Parathyroid adenoma (tissue), 2 donors: ENCODE data around the gene OSGIN1.

Source experiments
- H2AFZ ChIP-seq: fragments of 300-600 bp; sonication (generic); one replicate; pipeline ENCODE4 v1.7.0; 2017; ENCODE audit warnings: antibody characterized with exemption, mild to moderate bottlenecking
- H3K27ac ChIP-seq: fragments of 300-600 bp; sonication (generic); one replicate; pipeline ENCODE4 v1.7.0; 2017
- H3K27me3 ChIP-seq: fragments of 300-600 bp; sonication (generic); one replicate; pipeline ENCODE4 v1.7.0; 2017; ENCODE audit warnings: low read length; ENCODE audit not compliant: control insufficient read depth, insufficient read depth
- H3K36me3 ChIP-seq: fragments of 300-600 bp; sonication (generic); one replicate; pipeline ENCODE4 v1.7.0; 2017; ENCODE audit warnings: low read length; ENCODE audit not compliant: control insufficient read depth, insufficient read depth
- H3K4me1 ChIP-seq: fragments of 300-600 bp; sonication (generic); one replicate; pipeline ENCODE4 v1.7.0; 2017; ENCODE audit warnings: control low read depth
- H3K4me2 ChIP-seq: fragments of 300-600 bp; sonication (generic); one replicate; pipeline ENCODE4 v1.7.0; 2017; ENCODE audit warnings: low read length
- H3K4me3 ChIP-seq: fragments of 300-600 bp; sonication (generic); one replicate; pipeline ENCODE4 v1.7.0; 2017; ENCODE audit warnings: low read depth, low read length
- H3K79me2 ChIP-seq: fragments of 300-600 bp; sonication (generic); one replicate; pipeline ENCODE4 v1.7.0; 2017; ENCODE audit warnings: control low read depth
- H3K9ac ChIP-seq: fragments of 300-600 bp; sonication (generic); one replicate; pipeline ENCODE4 v1.7.0; 2017; ENCODE audit warnings: mild to moderate bottlenecking
- H3K9me3 ChIP-seq: fragments of 300-600 bp; sonication (generic); one replicate; pipeline ENCODE4 v1.7.0; 2017; ENCODE audit warnings: low read length; ENCODE audit not compliant: control insufficient read depth
- CTCF ChIP-seq: fragments of 300-600 bp; sonication (generic); IDR thresholded peaks from one replicate; pipeline ENCODE4 v1.7.0; 2017; ENCODE audit warnings: antibody characterized with exemption, mild to moderate bottlenecking
- donor health status: primary hyperparathyroidism.

OSGIN1 gene

GRCh38 chr16:83930730-83931500 lies 22.1 kb upstream of the OSGIN1 start:
- Histone ChIP-seq H3K27ac (peak overlapping the region; percentile 97), H3K27me3 (no peaks in the 10 kb centered on the region)

GRCh38 chr16:83931556-83931955 lies 21.5 kb upstream of the OSGIN1 start:
- peaks cover 47% of the 10 kb centered on the region for H3K4me1 ChIP-seq
- H3K4me3 ChIP-seq, result no peak overlapping the region
- H3K27ac ChIP-seq, result peak overlapping the region; percentile 97
- H3K36me3 ChIP-seq, result no peaks in the 10 kb centered on the region
- no peak overlapping the region for H3K9ac ChIP-seq
- no peak overlapping the region for H3K4me2 ChIP-seq
- no peaks in the 10 kb centered on the region for H3K27me3 ChIP-seq
- TF ChIP-seq CTCF, result no peak
- H3K79me2 ChIP-seq, result no peaks in the 10 kb centered on the region
- H2AFZ ChIP-seq, result peak overlapping the region; percentile 84
- no peaks in the 10 kb centered on the region for H3K9me3 ChIP-seq

More at GRCh38 chr16:83930730-83931500, 22.1 kb upstream of the OSGIN1 start:
- Histone ChIP-seq H3K9me3 (no peaks in the 10 kb centered on the region), H3K4me2 (peak overlapping the region; percentile 29), H3K36me3 (no peaks in the 10 kb centered on the region), H2AFZ (peak overlapping the region; percentile 84), H3K9ac (no peak overlapping the region), H3K4me1 (peaks cover 47% of the 10 kb centered on the region), H3K79me2 (no peaks in the 10 kb centered on the region), H3K4me3 (no peak overlapping the region)
- no peak for TF ChIP-seq CTCF

GRCh38 chr16:83932304-83932703 lies 20.7 kb upstream of the OSGIN1 start:
- H3K4me3 ChIP-seq, result no peak overlapping the region
- no peaks in the 10 kb centered on the region for H3K27me3 ChIP-seq
- H3K36me3 ChIP-seq, result no peaks in the 10 kb centered on the region
- peak overlapping the region; percentile 97 for H3K27ac ChIP-seq
- H3K4me1 ChIP-seq, result peaks cover 43% of the 10 kb centered on the region
- no peaks in the 10 kb centered on the region for H3K9me3 ChIP-seq
- TF ChIP-seq CTCF, result no peak
- H3K79me2 ChIP-seq, result no peaks in the 10 kb centered on the region
- H3K4me2 ChIP-seq, result no peak overlapping the region
- no peak overlapping the region for H2AFZ ChIP-seq
- no peak overlapping the region for H3K9ac ChIP-seq

GRCh38 chr16:83932955-83933673 lies 19.9 kb upstream of the OSGIN1 start:
- Histone ChIP-seq H3K79me2 (no peaks in the 10 kb centered on the region), H3K4me1 (peaks cover 35% of the 10 kb centered on the region), H3K9me3 (no peaks in the 10 kb centered on the region), H2AFZ (no peak overlapping the region), H3K4me2 (no peak overlapping the region), H3K4me3 (no peak overlapping the region), H3K36me3 (no peaks in the 10 kb centered on the region), H3K27ac (no peak overlapping the region), H3K9ac (no peak overlapping the region), H3K27me3 (no peaks in the 10 kb centered on the region)
- TF ChIP-seq CTCF, result no peak
